GM18519 (cell line): ENCODE data around the gene ARRDC1.

Experiments
- ATAC-seq: cut with Tn5 transposase; IDR thresholded peaks from one replicate; pipeline ENCODE4 v1.9.1; 2021; ENCODE audit warnings: mild to moderate bottlenecking, moderate library complexity; ENCODE audit not compliant: unreplicated experiment, low FRiP score

The ARRDC1 gene

GRCh38 chr9:137634016-137634415, 28.5 kb downstream of the ARRDC1 start:
- no peak for ATAC-seq

- no peak for ATAC-seq
Observed at GRCh38 chr9:137638680-137639079, 33.2 kb downstream of the ARRDC1 start.

DNA sequence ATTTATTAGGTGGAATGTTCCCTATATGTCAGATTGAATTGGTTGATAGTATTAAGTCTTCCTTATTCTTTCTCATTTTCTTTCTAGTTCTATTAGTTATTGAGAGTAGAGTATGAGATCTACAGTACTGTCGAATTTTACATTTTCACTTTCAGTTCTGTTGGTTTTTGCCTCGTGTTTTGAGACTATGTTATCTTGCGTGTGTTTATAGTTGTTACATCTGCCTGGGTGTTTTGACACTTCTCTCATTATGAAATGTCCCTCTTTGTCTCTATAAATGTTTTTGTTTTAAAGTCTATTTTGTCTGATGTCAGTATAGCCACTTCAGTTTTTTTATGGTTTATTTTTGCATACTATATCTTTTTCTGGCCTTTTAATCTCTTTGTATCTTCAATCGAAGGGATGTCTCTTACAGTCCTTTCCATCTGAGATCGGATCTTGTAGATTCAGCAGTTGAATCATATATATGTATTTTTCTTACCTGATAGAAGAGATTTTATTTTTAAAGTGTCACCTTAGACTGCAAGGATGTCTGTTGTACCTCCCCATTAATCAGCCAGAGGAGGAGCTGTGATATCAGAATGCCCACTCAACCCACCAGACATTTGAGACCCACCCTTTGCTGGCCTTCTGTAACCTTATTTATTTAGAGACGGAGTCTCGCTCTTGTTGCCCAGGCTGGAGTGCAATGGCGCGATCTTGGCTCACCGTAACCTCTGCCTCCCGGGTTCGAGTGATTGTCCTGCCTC, 34.0 kb downstream of the ARRDC1 start:
- no peak for ATAC-seq

DNA sequence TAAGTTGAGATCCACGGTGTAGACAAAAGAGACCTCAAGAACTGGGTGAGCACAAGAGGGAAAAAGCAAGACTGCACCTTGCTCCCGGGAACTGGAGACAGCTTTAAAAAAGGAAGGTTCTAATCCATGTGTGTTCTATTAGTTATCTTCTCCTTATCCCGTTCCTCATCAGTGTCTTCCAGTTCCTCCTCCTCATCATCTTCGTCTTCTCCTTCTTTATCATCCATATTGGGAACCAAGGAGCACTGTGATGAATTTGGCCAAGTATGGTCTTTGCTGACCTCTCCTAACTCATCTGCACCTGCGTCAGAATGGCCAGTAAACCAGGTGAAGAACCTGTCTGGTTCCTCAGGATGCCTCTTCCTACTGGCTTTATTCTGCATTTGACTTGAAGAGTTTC, 35.4 kb downstream of the ARRDC1 start:
- ATAC-seq, result no peak

DNA sequence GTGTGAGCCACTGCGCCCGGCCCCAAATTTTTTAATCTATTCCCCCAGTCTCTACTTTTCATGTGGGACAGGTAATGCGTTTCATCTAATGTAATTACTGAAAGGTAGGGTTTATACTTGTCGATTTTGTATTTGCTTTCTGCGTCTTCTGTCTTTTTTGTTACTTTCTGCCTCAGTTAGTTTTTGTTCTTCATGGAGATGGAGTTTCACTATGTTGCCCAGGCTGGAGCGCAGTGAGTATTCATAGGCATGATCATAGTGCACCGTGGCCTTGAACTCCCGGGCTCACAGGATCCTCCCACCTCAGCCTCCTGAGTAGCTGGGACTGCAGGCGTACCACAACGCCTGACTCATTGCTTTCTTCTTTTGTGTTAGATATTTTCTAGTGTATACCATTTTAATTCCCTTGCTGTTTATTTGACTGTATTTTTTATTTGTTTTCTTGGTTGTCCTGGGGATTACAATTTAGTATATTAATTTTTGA, 36.7 kb downstream of the ARRDC1 start:
- ATAC-seq, result no peak

GRCh38 chr9:137642892-137643291, 37.4 kb downstream of the ARRDC1 start:
- no peak for ATAC-seq

DNA sequence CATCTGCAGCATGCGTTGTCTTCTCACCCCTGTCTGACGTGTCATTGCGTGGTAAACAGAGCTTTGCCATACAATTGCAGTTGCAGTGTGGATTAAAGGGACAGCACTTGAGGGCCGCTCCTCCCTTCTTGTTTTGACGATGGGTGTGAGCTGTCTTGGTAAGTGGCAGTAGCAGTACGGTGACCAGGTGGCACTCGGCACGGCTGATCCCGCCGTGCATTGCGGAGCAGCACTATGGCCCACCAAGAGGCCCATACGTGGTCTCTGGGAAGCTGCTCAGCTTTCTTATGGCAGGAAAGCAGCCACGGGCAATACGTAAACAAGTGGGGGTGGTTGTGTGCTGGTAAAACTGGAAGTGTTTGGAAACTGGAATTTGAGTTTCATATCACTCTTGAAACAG, 38.4 kb downstream of the ARRDC1 start:
- ATAC-seq, result no peak

DNA sequence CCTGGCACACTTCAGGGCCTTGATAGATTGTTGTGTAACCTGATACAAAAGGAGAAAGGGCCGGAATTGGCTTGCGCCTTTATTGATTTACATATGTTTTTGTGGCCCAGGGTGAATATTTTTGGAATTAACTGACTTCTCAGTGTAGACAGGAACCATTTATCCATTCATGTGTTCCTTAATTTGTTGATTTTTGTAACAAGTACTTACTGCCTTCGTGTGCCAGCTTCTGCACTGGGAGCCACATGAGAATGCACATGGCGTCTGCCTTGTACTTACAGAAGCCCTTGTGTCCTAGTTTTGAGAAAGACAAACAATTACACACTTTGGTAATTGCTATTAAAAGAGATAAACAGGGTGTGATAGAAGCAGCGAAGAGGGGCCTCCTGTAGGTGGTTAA, 39.7 kb downstream of the ARRDC1 start:
- ATAC-seq, result no peak

DNA sequence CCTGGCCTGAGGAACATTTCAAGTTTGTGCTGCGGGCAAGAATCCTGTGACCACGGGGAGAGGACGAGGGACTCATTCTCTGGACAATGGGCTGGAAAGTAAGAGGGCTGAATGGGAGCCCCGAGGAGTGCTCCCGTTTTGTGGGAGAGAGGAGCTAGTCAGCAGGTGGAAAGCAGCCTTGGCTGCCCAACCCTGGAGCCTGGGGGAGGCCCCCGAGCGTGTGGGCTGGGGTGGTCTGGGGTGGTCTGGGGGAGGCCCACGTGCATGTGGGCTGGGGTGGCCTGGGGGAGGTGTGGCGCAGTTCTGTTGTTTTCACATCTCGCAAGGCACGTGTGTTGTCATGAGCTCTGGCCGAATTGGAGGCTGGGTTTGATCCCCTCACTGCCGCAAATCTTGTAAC, 40.9 kb downstream of the ARRDC1 start:
- no peak for ATAC-seq

DNA sequence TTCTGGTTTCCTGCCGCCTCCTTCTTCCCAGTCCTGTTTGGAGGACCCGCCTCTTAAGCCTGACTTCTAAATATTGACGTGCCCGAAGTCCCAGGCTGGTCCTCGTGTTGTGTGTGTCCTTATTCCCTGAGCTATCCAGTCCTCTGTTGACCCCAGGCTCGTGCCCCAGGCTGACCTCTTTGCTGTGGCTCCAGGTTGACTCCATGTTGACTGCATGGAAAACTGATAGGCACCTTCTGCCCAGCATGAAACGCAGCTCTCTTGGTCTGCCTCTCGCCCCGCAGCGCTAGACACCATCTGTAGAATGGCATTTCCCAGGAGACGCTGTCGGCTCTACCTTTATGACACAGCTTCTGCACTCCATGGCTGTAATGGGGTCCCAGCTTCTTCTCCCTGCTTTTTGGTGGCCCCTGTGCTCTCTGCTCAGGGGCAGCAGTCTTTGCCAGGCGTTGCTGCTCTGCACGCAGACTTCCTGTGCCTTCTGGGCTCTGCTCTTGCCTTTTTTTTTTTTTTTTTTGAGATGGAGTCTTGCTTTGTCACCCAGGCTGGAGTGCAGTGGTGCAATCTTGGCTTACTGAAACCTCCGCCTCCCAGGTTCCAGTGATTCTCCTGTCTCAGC, 41.7 kb downstream of the ARRDC1 start:
- no peak for ATAC-seq

DNA sequence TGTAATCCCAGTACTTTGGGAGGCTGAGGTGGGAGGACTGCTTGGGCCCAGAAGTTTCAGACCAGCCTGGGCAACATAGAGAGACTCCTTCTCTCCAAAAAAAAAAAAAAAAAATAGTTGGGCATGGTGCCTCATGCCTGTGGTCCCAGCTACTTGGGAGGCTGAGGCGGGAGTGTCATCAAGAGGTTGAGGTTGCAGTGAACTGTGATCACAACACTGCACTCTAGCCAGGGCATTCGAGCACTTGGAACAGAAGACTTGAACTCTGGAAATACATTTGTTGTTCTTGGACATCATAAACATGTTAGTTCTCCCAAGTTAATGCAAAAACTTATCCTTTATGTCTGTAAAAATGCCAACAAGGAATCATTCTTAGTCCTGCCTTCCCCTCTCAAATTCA, 42.9 kb downstream of the ARRDC1 start:
- ATAC-seq, result no peak

GRCh38 chr9:137649553-137649952, 44.1 kb downstream of the ARRDC1 start:
- ATAC-seq, result no peak

- no peak for ATAC-seq
Observed at GRCh38 chr9:137650259-137650658, 44.8 kb downstream of the ARRDC1 start.

- no peak for ATAC-seq
Observed at GRCh38 chr9:137650779-137651178, 45.3 kb downstream of the ARRDC1 start.

- no peak for ATAC-seq
Observed at GRCh38 chr9:137656416-137656815, 50.9 kb downstream of the ARRDC1 start.

DNA sequence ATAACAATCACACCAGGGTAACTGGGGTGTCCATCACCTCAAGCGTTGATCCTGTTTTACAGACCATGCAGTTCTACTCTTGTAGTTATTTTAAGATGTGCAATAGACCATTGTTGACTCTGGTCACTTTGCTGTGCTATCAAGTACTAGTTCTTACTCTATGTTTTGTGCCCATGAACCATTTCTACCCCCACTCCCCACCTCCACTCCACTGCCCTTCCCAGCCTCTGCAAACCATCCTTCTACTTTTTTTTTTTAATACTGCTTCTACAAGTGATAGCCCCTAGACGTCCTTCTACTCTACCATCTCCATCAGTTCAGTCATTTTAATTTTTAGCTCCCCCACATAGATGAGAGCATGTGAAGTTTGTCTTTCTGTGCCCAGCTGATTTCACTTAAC, 52.1 kb downstream of the ARRDC1 start:
- ATAC-seq, result no peak

- no peak for ATAC-seq
Observed at GRCh38 chr9:137658781-137659180, 53.3 kb downstream of the ARRDC1 start.

DNA sequence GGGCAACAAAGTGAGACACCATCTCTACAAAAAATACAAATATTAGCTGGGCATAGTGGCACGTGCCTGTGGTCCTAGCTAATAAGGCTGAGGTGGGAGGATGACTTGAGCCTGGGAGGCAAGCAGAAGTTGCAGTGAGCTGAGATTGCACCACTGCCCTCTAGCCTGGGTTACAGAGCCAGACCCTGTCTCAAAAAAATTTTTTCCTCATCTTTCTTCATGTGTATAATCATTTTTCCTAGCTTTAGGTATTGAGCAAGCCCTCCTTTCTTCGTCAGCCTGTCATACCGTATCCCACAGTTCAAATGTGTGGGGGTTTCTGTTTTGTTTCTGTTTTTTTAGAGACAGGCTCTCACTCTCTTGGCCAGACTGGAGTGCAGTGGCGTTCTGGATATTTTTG, 54.7 kb downstream of the ARRDC1 start:
- no peak for ATAC-seq

GRCh38 chr9:137663584-137663983, 58.1 kb downstream of the ARRDC1 start:
- no peak for ATAC-seq

DNA sequence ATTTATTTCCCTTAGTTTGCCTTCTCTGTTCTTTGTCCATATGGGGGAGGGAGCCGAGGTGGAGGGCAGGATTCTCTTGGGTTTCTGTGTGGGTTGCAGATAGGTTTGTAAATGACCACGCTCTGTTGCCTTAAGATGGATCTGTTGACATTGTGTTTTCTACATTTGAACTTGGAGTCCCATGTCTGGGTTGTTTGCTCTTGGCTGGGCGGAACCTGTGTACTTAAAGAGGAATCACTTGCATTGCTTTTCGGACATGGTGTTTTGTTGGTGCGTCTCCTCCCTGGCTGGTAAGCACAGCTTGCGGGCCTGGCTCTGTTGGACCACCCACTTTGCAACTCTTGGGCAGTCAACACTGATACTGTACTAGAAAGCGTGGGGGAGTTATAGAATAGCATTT, 59.2 kb downstream of the ARRDC1 start:
- no peak for ATAC-seq
